ENCODE measurements around the gene CEP63. TPM values are rescaled to one million over a fixed set of nuclear protein-coding genes. Genes with fewer than 3 reads are reported as not detected.

The CEP63 gene
- total and polyA plus RNA-seq, 2 donors = 24.8 to 30.2 TPM

GRCh38 chr3:134458406-134458945, 27.4 kb upstream of the CEP63 start:
- H3K27ac ChIP-seq (ENCODE audit: low read depth) = no peak overlapping the region
- 78% methylated on average over 10 of the region's 10 CpGs for WGBS

GRCh38 chr3:134459562-134459961, 26.3 kb upstream of the CEP63 start:
- DNase-seq (ENCODE audit: extremely low spot score) = no peak
- Histone ChIP-seq H3K4me3 (ENCODE audit: low read depth, low read length) (no peak overlapping the region), H3K4me1 (ENCODE audit: insufficient read depth) (no peaks in the 10 kb centered on the region), H3K36me3 (ENCODE audit: insufficient read depth) (no peaks in the 10 kb centered on the region), H3K27ac (ENCODE audit: low read depth) (no peak overlapping the region)
- WGBS = 74% methylated on average over 4 of the region's 4 CpGs

More at GRCh38 chr3:134458406-134458945, 27.4 kb upstream of the CEP63 start:
- Histone ChIP-seq H3K36me3 (ENCODE audit: insufficient read depth) (no peaks in the 10 kb centered on the region), H3K4me1 (ENCODE audit: insufficient read depth) (no peaks in the 10 kb centered on the region), H3K4me3 (ENCODE audit: low read depth, low read length) (no peak overlapping the region)
- DNase-seq (ENCODE audit: extremely low spot score) = no peak

GRCh38 chr3:134460965-134461364, 24.9 kb upstream of the CEP63 start:
- no peak for DNase-seq (ENCODE audit: extremely low spot score)

GRCh38 chr3:134462331-134462941, 23.4 kb upstream of the CEP63 start:
- H3K27ac ChIP-seq (ENCODE audit: low read depth) = no peak overlapping the region
- H3K36me3 ChIP-seq (ENCODE audit: insufficient read depth) = no peaks in the 10 kb centered on the region
- H3K4me3 ChIP-seq (ENCODE audit: low read depth, low read length) = no peak overlapping the region
- WGBS = 22% methylated on average over 5 of the region's 5 CpGs
- no peak for DNase-seq (ENCODE audit: extremely low spot score)
- H3K4me1 ChIP-seq (ENCODE audit: insufficient read depth) = no peaks in the 10 kb centered on the region

More at GRCh38 chr3:134460965-134461364, 24.9 kb upstream of the CEP63 start:
- H3K36me3 ChIP-seq (ENCODE audit: insufficient read depth) = no peaks in the 10 kb centered on the region
- H3K4me1 ChIP-seq (ENCODE audit: insufficient read depth) = no peaks in the 10 kb centered on the region
- H3K4me3 ChIP-seq (ENCODE audit: low read depth, low read length) = no peak overlapping the region
- WGBS = 73% methylated on average over 2 of the region's 2 CpGs
- no peak overlapping the region for H3K27ac ChIP-seq (ENCODE audit: low read depth)

GRCh38 chr3:134463676-134464063, 22.2 kb upstream of the CEP63 start:
- H3K36me3 ChIP-seq (ENCODE audit: insufficient read depth) = no peaks in the 10 kb centered on the region

GRCh38 chr3:134464064-134464688, 21.7 kb upstream of the CEP63 start:
- H3K4me3 ChIP-seq (ENCODE audit: low read depth, low read length) = no peak overlapping the region

More at GRCh38 chr3:134463676-134464063, 22.2 kb upstream of the CEP63 start:
- H3K4me3 ChIP-seq (ENCODE audit: low read depth, low read length) = no peak overlapping the region
- 54% methylated on average over 4 of the region's 4 CpGs for WGBS
- no peak overlapping the region for H3K27ac ChIP-seq (ENCODE audit: low read depth)
- no peak for DNase-seq (ENCODE audit: extremely low spot score)
- no peaks in the 10 kb centered on the region for H3K4me1 ChIP-seq (ENCODE audit: insufficient read depth)

GRCh38 chr3:134464689-134465365, 21.0 kb upstream of the CEP63 start:
- WGBS = 60% methylated on average over 8 of the region's 8 CpGs
- Histone ChIP-seq H3K4me3 (ENCODE audit: low read depth, low read length) (no peak overlapping the region), H3K4me1 (ENCODE audit: insufficient read depth) (no peaks in the 10 kb centered on the region), H3K27ac (ENCODE audit: low read depth) (no peak overlapping the region), H3K36me3 (ENCODE audit: insufficient read depth) (no peaks in the 10 kb centered on the region)
- DNase-seq (ENCODE audit: extremely low spot score) = no peak

More at GRCh38 chr3:134464064-134464688, 21.7 kb upstream of the CEP63 start:
- H3K27ac ChIP-seq (ENCODE audit: low read depth) = no peak overlapping the region
- 23% methylated on average over 13 of the region's 13 CpGs for WGBS
- no peaks in the 10 kb centered on the region for H3K36me3 ChIP-seq (ENCODE audit: insufficient read depth)
- H3K4me1 ChIP-seq (ENCODE audit: insufficient read depth) = no peaks in the 10 kb centered on the region
- peak; percentile 89 for DNase-seq (ENCODE audit: extremely low spot score)

GRCh38 chr3:134466331-134466730, 19.5 kb upstream of the CEP63 start:
- Histone ChIP-seq H3K4me3 (ENCODE audit: low read depth, low read length) (no peak overlapping the region), H3K27ac (ENCODE audit: low read depth) (no peak overlapping the region), H3K4me1 (ENCODE audit: insufficient read depth) (no peaks in the 10 kb centered on the region), H3K36me3 (ENCODE audit: insufficient read depth) (no peaks in the 10 kb centered on the region)
- WGBS = 38% methylated on average over 1 of the region's 1 CpG
- no peak for DNase-seq (ENCODE audit: extremely low spot score)

- H3K36me3 ChIP-seq (ENCODE audit: insufficient read depth) = no peaks in the 10 kb centered on the region
- no peak for DNase-seq (ENCODE audit: extremely low spot score)
- WGBS = 75% methylated on average over 4 of the region's 4 CpGs
Observed at GRCh38 chr3:134468519-134468918, 17.3 kb upstream of the CEP63 start.

GRCh38 chr3:134471521-134472193, 14.2 kb upstream of the CEP63 start:
- DNase-seq (ENCODE audit: extremely low spot score) = no peak
- no peak overlapping the region for H3K4me3 ChIP-seq (ENCODE audit: low read depth, low read length)
- 75% methylated on average over 8 of the region's 8 CpGs for whole genome bisulfite sequencing
- peaks cover 2% of the 10 kb centered on the region for H3K4me1 ChIP-seq (ENCODE audit: insufficient read depth)
- no peak overlapping the region for H3K27ac ChIP-seq (ENCODE audit: low read depth)
- H3K36me3 ChIP-seq (ENCODE audit: insufficient read depth) = no peaks in the 10 kb centered on the region

More at GRCh38 chr3:134468519-134468918, 17.3 kb upstream of the CEP63 start:
- H3K27ac ChIP-seq (ENCODE audit: low read depth) = no peak overlapping the region
- peaks cover 2% of the 10 kb centered on the region for H3K4me1 ChIP-seq (ENCODE audit: insufficient read depth)
- H3K4me3 ChIP-seq (ENCODE audit: low read depth, low read length) = no peak overlapping the region

GRCh38 chr3:134472831-134473230, 13.0 kb upstream of the CEP63 start:
- WGBS = 98% methylated on average over 6 of the region's 6 CpGs
- H3K4me1 ChIP-seq (ENCODE audit: insufficient read depth) = peaks cover 2% of the 10 kb centered on the region
- no peak overlapping the region for H3K4me3 ChIP-seq (ENCODE audit: low read depth, low read length)
- no peak for DNase-seq (ENCODE audit: extremely low spot score)
- H3K27ac ChIP-seq (ENCODE audit: low read depth) = no peak overlapping the region
- no peaks in the 10 kb centered on the region for H3K36me3 ChIP-seq (ENCODE audit: insufficient read depth)

- WGBS = 26% methylated on average over 9 of the region's 9 CpGs
- H3K4me1 ChIP-seq (ENCODE audit: insufficient read depth) = peaks cover 2% of the 10 kb centered on the region
- no peaks in the 10 kb centered on the region for H3K36me3 ChIP-seq (ENCODE audit: insufficient read depth)
- no peak overlapping the region for H3K27ac ChIP-seq (ENCODE audit: low read depth)
- peak; percentile 69 for DNase-seq (ENCODE audit: extremely low spot score)
- no peak overlapping the region for H3K4me3 ChIP-seq (ENCODE audit: low read depth, low read length)
Observed at GRCh38 chr3:134473868-134474546, 11.8 kb upstream of the CEP63 start.

- 87% methylated on average over 5 of the region's 5 CpGs for WGBS
- Histone ChIP-seq H3K4me3 (ENCODE audit: low read depth, low read length) (no peak overlapping the region), H3K36me3 (ENCODE audit: insufficient read depth) (no peaks in the 10 kb centered on the region), H3K27ac (ENCODE audit: low read depth) (no peak overlapping the region), H3K4me1 (ENCODE audit: insufficient read depth) (peaks cover 2% of the 10 kb centered on the region)
- no peak for DNase-seq (ENCODE audit: extremely low spot score)
Observed at GRCh38 chr3:134474956-134475355, 10.9 kb upstream of the CEP63 start.
